ENCODE measurements around the gene PRG3. TPM values are rescaled to one million over a fixed set of nuclear protein-coding genes. Genes with fewer than 3 reads are reported as not detected.
"Not testable (repeated sequence)": the region's sequence is repeated elsewhere in the genome, so short reads cannot be mapped to it uniquely, and the experiment has no call there.

Gene PRG3
- total RNA-seq, 4 donors from 2014 or later = not detected

- H3K27me3 ChIP-seq = no peaks in the 10 kb centered on the region
- DNase-seq = no peak
- H3K36me3 ChIP-seq = no peaks in the 10 kb centered on the region
- H3K4me1 ChIP-seq = no peaks in the 10 kb centered on the region
- no peak overlapping the region for H3K27ac ChIP-seq
- intact Hi-C loops (cut with DNase I; ENCODE audit: low total_unique reads) = no loop called here
- TF ChIP-seq, protein P1, sequence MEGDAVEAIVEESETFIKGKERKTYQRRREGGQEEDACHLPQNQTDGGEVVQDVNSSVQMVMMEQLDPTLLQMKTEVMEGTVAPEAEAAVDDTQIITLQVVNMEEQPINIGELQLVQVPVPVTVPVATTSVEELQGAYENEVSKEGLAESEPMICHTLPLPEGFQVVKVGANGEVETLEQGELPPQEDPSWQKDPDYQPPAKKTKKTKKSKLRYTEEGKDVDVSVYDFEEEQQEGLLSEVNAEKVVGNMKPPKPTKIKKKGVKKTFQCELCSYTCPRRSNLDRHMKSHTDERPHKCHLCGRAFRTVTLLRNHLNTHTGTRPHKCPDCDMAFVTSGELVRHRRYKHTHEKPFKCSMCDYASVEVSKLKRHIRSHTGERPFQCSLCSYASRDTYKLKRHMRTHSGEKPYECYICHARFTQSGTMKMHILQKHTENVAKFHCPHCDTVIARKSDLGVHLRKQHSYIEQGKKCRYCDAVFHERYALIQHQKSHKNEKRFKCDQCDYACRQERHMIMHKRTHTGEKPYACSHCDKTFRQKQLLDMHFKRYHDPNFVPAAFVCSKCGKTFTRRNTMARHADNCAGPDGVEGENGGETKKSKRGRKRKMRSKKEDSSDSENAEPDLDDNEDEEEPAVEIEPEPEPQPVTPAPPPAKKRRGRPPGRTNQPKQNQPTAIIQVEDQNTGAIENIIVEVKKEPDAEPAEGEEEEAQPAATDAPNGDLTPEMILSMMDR (IDR thresholded peaks at IDR 0.05) = no peak
- TF ChIP-seq POLR2A (IDR thresholded peaks at IDR 0.05) = no peak
- no peaks in the 10 kb centered on the region for H3K9me3 ChIP-seq
- H3K4me3 ChIP-seq = no peak overlapping the region
Measured at GRCh38 chr11:57363131-57364080, 17.5 kb downstream of the PRG3 start.

DNA sequence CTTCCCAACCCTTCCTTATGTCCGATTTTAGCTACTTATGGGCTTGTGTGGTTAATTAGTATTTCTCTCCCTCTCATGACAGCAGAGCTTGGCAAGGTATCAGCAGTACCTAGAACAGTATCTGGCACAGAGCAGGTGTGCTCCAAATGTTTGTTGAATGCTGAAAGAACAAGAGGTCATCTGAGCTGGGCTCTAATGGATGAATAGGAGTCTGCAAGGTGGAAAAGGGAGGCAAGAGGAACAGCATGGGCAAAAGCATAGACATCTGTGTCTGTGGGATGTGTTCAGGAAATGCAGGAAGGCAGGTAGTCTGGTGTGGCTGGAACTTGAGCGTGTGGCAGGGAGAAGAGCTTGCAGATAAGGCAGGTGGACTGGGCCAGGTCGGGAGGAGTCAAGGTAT, 19.0 kb downstream of the PRG3 start:
- no peak for DNase-seq
- no peaks in the 10 kb centered on the region for H3K9me3 ChIP-seq
- H3K27me3 ChIP-seq = no peaks in the 10 kb centered on the region
- no peaks in the 10 kb centered on the region for H3K4me1 ChIP-seq
- H3K27ac ChIP-seq = no peak overlapping the region
- no peak overlapping the region for H3K4me3 ChIP-seq
- no peak for TF ChIP-seq POLR2A (IDR thresholded peaks at IDR 0.05)
- TF ChIP-seq, protein P1 (IDR thresholded peaks at IDR 0.05) = no peak
- intact Hi-C loops (cut with DNase I; ENCODE audit: low total_unique reads) = no loop called here
- no peaks in the 10 kb centered on the region for H3K36me3 ChIP-seq

GRCh38 chr11:57361420-57361819, 19.5 kb downstream of the PRG3 start:
- H3K4me3 ChIP-seq; H3K27me3 ChIP-seq; H3K9me3 ChIP-seq; H3K36me3 ChIP-seq; H3K4me1 ChIP-seq; H3K27ac ChIP-seq; DNase-seq; intact Hi-C loops (cut with DNase I; ENCODE audit: low total_unique reads): not testable (repeated sequence)

- Histone ChIP-seq H3K27ac (no peak overlapping the region), H3K9me3 (no peaks in the 10 kb centered on the region), H3K36me3 (no peaks in the 10 kb centered on the region), H3K4me3 (no peak overlapping the region), H3K4me1 (no peaks in the 10 kb centered on the region), H3K27me3 (no peaks in the 10 kb centered on the region)
- DNase-seq = no peak
- TF ChIP-seq, protein P1 (IDR thresholded peaks at IDR 0.05) = no peak
- TF ChIP-seq POLR2A (IDR thresholded peaks at IDR 0.05) = no peak
- intact Hi-C loops (cut with DNase I; ENCODE audit: low total_unique reads) = no loop called here
Measured at GRCh38 chr11:57360991-57361390, 20.0 kb downstream of the PRG3 start.

GRCh38 chr11:57359896-57360690, 20.9 kb downstream of the PRG3 start:
- TF ChIP-seq, protein P1 (IDR thresholded peaks at IDR 0.05) = no peak
- TF ChIP-seq POLR2A (IDR thresholded peaks at IDR 0.05) = no peak
- H3K4me3 ChIP-seq = no peak overlapping the region
- H3K4me1 ChIP-seq = no peaks in the 10 kb centered on the region
- no peak overlapping the region for H3K27ac ChIP-seq
- intact Hi-C loops (cut with DNase I; ENCODE audit: low total_unique reads) = no loop called here
- no peaks in the 10 kb centered on the region for H3K27me3 ChIP-seq
- DNase-seq = no peak
- H3K36me3 ChIP-seq = no peaks in the 10 kb centered on the region
- H3K9me3 ChIP-seq = no peaks in the 10 kb centered on the region
